GM12872 (cell line): ENCODE measurements around the gene WDR1.

Experiments used
- CTCF ChIP-seq: IDR thresholded peaks from 3 replicates; pipeline ENCODE4 v1.5.1; 2011; ENCODE audit warnings: low read depth, mild to moderate bottlenecking, low read length, moderate library complexity; ENCODE audit not compliant: insufficient read depth

WDR1 gene

DNA sequence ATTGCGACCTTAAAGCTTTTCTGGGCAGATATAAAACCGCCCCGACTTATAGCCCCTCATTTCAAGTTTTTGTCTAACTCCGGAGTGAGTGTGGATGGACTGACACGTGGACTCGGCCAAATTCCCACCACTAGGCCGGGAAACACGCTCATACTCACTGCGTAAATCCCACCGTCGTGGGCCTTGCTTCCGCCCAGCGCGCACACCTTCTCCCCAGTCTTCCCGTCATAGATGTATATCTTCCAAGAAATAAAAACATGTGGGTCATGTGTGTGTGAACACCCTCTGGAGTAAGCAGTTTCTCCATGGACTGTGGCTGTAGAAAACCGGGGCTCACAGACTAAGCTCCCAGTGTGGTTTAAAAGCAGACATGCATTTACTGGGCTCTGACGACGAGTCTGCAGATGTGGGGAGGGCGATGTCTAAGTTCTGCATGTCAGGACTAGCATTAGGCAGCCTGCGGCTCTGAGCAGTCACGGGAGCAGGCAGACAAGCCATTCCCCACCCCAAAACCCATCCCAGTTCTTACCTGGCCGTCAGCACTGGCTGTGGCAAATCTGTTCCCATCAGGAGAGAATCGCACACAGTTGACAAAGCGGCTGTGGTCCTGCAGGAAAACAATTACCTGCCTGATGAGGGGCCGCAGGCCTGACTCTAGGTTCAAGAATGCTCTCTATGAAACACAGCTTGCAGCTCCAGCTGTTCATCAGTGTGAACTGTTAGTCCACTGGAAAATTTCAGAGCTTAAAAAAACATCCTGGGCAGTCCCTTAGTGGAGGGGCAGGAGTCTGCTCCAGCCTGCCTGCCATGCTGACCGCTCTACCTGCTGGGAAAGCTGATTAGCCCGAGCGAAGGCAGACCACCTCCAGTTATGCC, 28.2 kb downstream of the WDR1 start:
- TF ChIP-seq CTCF, result no peak

- no peak for TF ChIP-seq CTCF
Measured at GRCh38 chr4:10087152-10087791, 29.3 kb downstream of the WDR1 start.

- TF ChIP-seq CTCF, result no peak
Measured at GRCh38 chr4:10086506-10087120, 30.0 kb downstream of the WDR1 start.

DNA sequence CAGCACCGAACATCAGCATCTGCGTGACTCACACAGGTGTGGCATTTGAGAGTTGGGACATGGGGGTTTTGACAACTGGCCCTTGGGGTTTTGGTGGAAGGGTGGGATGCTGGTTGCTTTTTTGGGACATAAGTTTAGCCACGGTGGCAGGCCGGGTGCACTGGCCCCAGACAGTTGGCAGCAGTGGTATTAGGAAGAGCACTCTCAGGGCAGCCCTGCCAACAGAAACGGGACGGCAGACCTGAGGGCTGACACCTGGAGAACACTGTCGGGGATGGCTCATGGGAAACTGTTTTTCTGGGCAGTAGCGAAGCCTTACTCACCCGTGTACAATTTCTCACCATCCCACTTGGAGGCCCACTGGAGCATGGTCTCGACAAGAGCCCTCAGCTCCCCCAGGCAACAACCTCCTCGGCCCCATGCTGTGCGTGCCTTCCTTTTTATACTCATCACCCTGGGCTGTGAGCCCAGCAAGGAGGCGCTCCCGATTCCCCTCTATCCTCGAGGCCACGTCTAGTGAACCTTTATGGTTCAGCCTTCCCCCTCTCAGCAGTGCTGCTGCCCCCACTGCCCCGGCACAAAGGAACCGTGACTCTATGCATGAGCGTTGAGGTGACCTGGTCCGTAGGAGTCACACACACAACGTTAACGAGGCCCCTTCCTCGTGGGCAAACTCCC, 30.6 kb downstream of the WDR1 start:
- TF ChIP-seq CTCF, result no peak

GRCh38 chr4:10085386-10085785, 31.2 kb downstream of the WDR1 start:
- TF ChIP-seq CTCF, result no peak

GRCh38 chr4:10084651-10085358, 31.8 kb downstream of the WDR1 start:
- TF ChIP-seq CTCF, result no peak
